GM21737 (cell line): ENCODE data around the gene HTR2B.
"Not testable (repeated sequence)": the region's sequence is repeated elsewhere in the genome, so short reads cannot be mapped to it uniquely, and the experiment has no call there.

ENCODE experiments used
- ATAC-seq: cut with Tn5 transposase; IDR thresholded peaks from one replicate; pipeline ENCODE4 v1.9.1; 2021; ENCODE audit warnings: mild to moderate bottlenecking, moderate library complexity; ENCODE audit not compliant: unreplicated experiment

HTR2B gene

GRCh38 chr2:231124838-231125568, at the start of gene HTR2B:
Gene HTR2B (minus strand): TSS chr2:231125042. CDS start chr2:231123764, 1,278 bp downstream.
- no peak for ATAC-seq

- ATAC-seq, result no peak
Measured at GRCh38 chr2:231174211-231174651, 49.4 kb upstream of the HTR2B start.

GRCh38 chr2:231172025-231172424, 47.2 kb upstream of the HTR2B start:
- ATAC-seq, result no peak

- ATAC-seq, result no peak
Measured at GRCh38 chr2:231170055-231170454, 45.2 kb upstream of the HTR2B start.

- ATAC-seq, result no peak
Measured at GRCh38 chr2:231169488-231169887, 44.6 kb upstream of the HTR2B start.

GRCh38 chr2:231168460-231169139, 43.8 kb upstream of the HTR2B start:
- ATAC-seq, result no peak

GRCh38 chr2:231167745-231168459, 43.1 kb upstream of the HTR2B start:
- no peak for ATAC-seq

GRCh38 chr2:231163414-231164095, 38.7 kb upstream of the HTR2B start:
- no peak for ATAC-seq

GRCh38 chr2:231163011-231163410, 38.2 kb upstream of the HTR2B start:
- no peak for ATAC-seq

GRCh38 chr2:231161877-231162329, 37.1 kb upstream of the HTR2B start:
- ATAC-seq, result no peak

- no peak for ATAC-seq
Measured at GRCh38 chr2:231161252-231161839, 36.5 kb upstream of the HTR2B start.

GRCh38 chr2:231160701-231161100, 35.9 kb upstream of the HTR2B start:
- ATAC-seq, result no peak

- no peak for ATAC-seq
Measured at GRCh38 chr2:231159306-231159705, 34.5 kb upstream of the HTR2B start.

GRCh38 chr2:231152800-231153557, 28.1 kb upstream of the HTR2B start:
- no peak for ATAC-seq

GRCh38 chr2:231146665-231147064, 21.8 kb upstream of the HTR2B start:
- no peak for ATAC-seq

- ATAC-seq, result no peak
Measured at GRCh38 chr2:231144896-231145295, 20.1 kb upstream of the HTR2B start.

- ATAC-seq, result not testable (repeated sequence)
Measured at GRCh38 chr2:231140808-231141207, 16.0 kb upstream of the HTR2B start.

GRCh38 chr2:231139796-231140195, 15.0 kb upstream of the HTR2B start:
- ATAC-seq, result no peak

GRCh38 chr2:231138699-231139098, 13.9 kb upstream of the HTR2B start:
- ATAC-seq, result no peak
